Left lung (tissue), 10 donors: ENCODE results near the gene TTC34. TPM values are rescaled to one million over a fixed set of nuclear protein-coding genes. Genes with fewer than 3 reads are reported as not detected.

Experiments
- ATAC-seq: fragments of 200-7000 bp; cut with Tn5 transposase; one replicate; pipeline ENCODE4 v1.9.1; 2020; ENCODE audit warnings: moderate library complexity
- DNase-seq, 4 donors: peaks; one replicate each; pipeline ENCODE4 v3.0.0-alpha.2; 2013 to 2020
- H3K27ac ChIP-seq, 2 donors: fragments of 200-600 bp; sonication (generic) in 1 of 2; one replicate each; pipeline versions ENCODE4 v1.5.0 to v1.8.0; 2020 to 2021
- H3K27me3 ChIP-seq, 2 donors: fragments of 200-600 bp; sonication (generic) in 1 of 2; one replicate each; pipeline versions ENCODE4 v1.5.0 to v1.8.0; 2020 to 2021
- H3K36me3 ChIP-seq, 2 donors: fragments of 200-600 bp; sonication (generic) in 1 of 2; one replicate each; pipeline versions ENCODE4 v1.5.0 to v1.8.0; 2020 to 2021
- H3K4me1 ChIP-seq, 2 donors: fragments of 200-600 bp; one replicate each; pipeline ENCODE4 v1.8.0; 2021
- H3K4me3 ChIP-seq, 2 donors: fragments of 200-600 bp; sonication (generic) in 1 of 2; one replicate each; pipeline versions ENCODE4 v1.5.0 to v1.8.0; 2020 to 2021; ENCODE audit warnings: mild to moderate bottlenecking in 1 of 2
- H3K9me3 ChIP-seq, 2 donors: fragments of 200-600 bp; sonication (generic) in 1 of 2; one replicate each; pipeline versions ENCODE4 v1.5.0 to v1.8.0; 2020 to 2021
- CTCF ChIP-seq, 2 donors: fragments of 200-600 bp; sonication (generic) in 1 of 2; IDR thresholded peaks; one replicate each; pipeline versions ENCODE4 v1.5.0 to v1.8.0; 2021; ENCODE audit warnings: antibody characterized with exemption in 2 of 2
- intact Hi-C, 2 donors: fragments of 100-400 bp; cut with DNase I; formaldehyde crosslinking; loops; one replicate each; pipeline versions ENCODE4 v1.11.2 to v1.14.2; 2022
- polyA plus RNA-seq, 6 donors: library from polyadenylated mRNA; unstranded; fragments of 120-200 nt; gene quantifications; one replicate each; pipeline ENCODE4 v1.2.1, GENCODE V29; 2013; ENCODE audit not compliant: insufficient read length in 6 of 6
- total RNA-seq, 2 donors: library from RNA; stranded (reverse); fragmentation: NEBNext Ultra II Directional; extraction: Animal tissue kit (Norgen Biotek cat#: 25700); gene quantifications; one replicate each; pipeline ENCODE4 v1.2.1, GENCODE V29; 2021
- donor health status: DM: no; HTN: yes; CAD: no.
- donor health status: DM: no; HTN: no; CAD: no.

Gene TTC34
- total and polyA plus RNA-seq, 8 donors, result 0.44 to 1.2 (median 0.69) TPM

- no peaks in the 10 kb centered on the region for H3K4me1 ChIP-seq
- DNase-seq (peak in 1 of 4 donors; percentile 50), ATAC-seq (no peak)
- H3K27ac ChIP-seq, result no peak overlapping the region
- no peak overlapping the region for H3K4me3 ChIP-seq
- intact Hi-C loops, result no loop called here
- H3K27me3 ChIP-seq, result peaks cover 0 to 65% of the 10 kb centered on the region in 2 donors
- peaks cover 0 to 13% of the 10 kb centered on the region in 2 donors for H3K9me3 ChIP-seq
- H3K36me3 ChIP-seq, result no peaks in the 10 kb centered on the region
- no peak for TF ChIP-seq CTCF (IDR thresholded peaks at IDR 0.05)
Observed at GRCh38 chr1:2811533-2811918, 10.0 kb upstream of the TTC34 start.

- peaks cover 0 to 13% of the 10 kb centered on the region in 2 donors for H3K9me3 ChIP-seq
- H3K36me3 ChIP-seq, result no peaks in the 10 kb centered on the region
- intact Hi-C loops, result no loop called here
- H3K27me3 ChIP-seq, result peaks cover 0 to 70% of the 10 kb centered on the region in 2 donors
- no peak for TF ChIP-seq CTCF (IDR thresholded peaks at IDR 0.05)
- no peak for ATAC-seq
- H3K27ac ChIP-seq, result no peak overlapping the region
- H3K4me3 ChIP-seq, result no peak overlapping the region
- peak in 1 of 4 donors; percentile 38 for DNase-seq
- no peaks in the 10 kb centered on the region for H3K4me1 ChIP-seq
Observed at GRCh38 chr1:2810899-2811532, 9.5 kb upstream of the TTC34 start.

GRCh38 chr1:2810281-2810680, 8.8 kb upstream of the TTC34 start:
- ATAC-seq (no peak), DNase-seq (peak in 1 of 4 donors; percentile 64)
- TF ChIP-seq CTCF (IDR thresholded peaks at IDR 0.05), result no peak
- Histone ChIP-seq H3K4me3 (no peak overlapping the region), H3K27me3 (peaks cover 0 to 73% of the 10 kb centered on the region in 2 donors), H3K36me3 (no peaks in the 10 kb centered on the region), H3K9me3 (peaks cover 0 to 13% of the 10 kb centered on the region in 2 donors), H3K4me1 (no peaks in the 10 kb centered on the region), H3K27ac (no peak overlapping the region)
- intact Hi-C loops, result no loop called here

GRCh38 chr1:2809656-2810055, 8.2 kb upstream of the TTC34 start:
- H3K9me3 ChIP-seq, result peaks cover 0 to 13% of the 10 kb centered on the region in 2 donors
- intact Hi-C loops, result no loop called here
- H3K27ac ChIP-seq, result no peak overlapping the region
- DNase-seq (peak in 1 of 4 donors; percentile 59), ATAC-seq (no peak)
- no peak overlapping the region for H3K4me3 ChIP-seq
- H3K4me1 ChIP-seq, result no peaks in the 10 kb centered on the region
- peaks cover 0 to 74% of the 10 kb centered on the region in 2 donors for H3K27me3 ChIP-seq
- no peak for TF ChIP-seq CTCF (IDR thresholded peaks at IDR 0.05)
- no peaks in the 10 kb centered on the region for H3K36me3 ChIP-seq

- no peak for TF ChIP-seq CTCF (IDR thresholded peaks at IDR 0.05)
- Histone ChIP-seq H3K9me3 (peaks cover 0 to 13% of the 10 kb centered on the region in 2 donors), H3K36me3 (no peaks in the 10 kb centered on the region), H3K4me3 (no peak overlapping the region), H3K27me3 (peaks cover 0 to 81% of the 10 kb centered on the region in 2 donors), H3K27ac (no peak overlapping the region), H3K4me1 (no peaks in the 10 kb centered on the region)
- ATAC-seq, result no peak
- intact Hi-C loops, result no loop called here
- peak in 1 of 4 donors; percentile 76 for DNase-seq
Observed at GRCh38 chr1:2808831-2809605, 7.5 kb upstream of the TTC34 start.
